NT2/D1 (cell line): Measurements from ENCODE around the gene ATG2A.
A peak's percentile ranks its signal among the peaks of the same experiment; 100 is the strongest.

Experiments used
- DNase-seq: peaks from one replicate; pipeline ENCODE4 v3.0.0-alpha.2; 2011; ENCODE audit warnings: low read depth, low spot score
- H3K27me3 ChIP-seq: 2 replicates; pipeline ENCODE4 v1.6.0; 2011; ENCODE audit warnings: mild to moderate bottlenecking; ENCODE audit not compliant: insufficient read length, insufficient read depth
- H3K36me3 ChIP-seq: 2 replicates; pipeline ENCODE4 v1.6.1; 2011; ENCODE audit warnings: mild to moderate bottlenecking, low read length, mixed read lengths; ENCODE audit not compliant: insufficient read depth, insufficient read length
- H3K4me1 ChIP-seq: 2 replicates; pipeline ENCODE4 v1.5.1; 2011; ENCODE audit not compliant: insufficient read depth, insufficient read length
- H3K4me3 ChIP-seq: 2 replicates; pipeline ENCODE4 v1.5.1; 2011; ENCODE audit warnings: low read depth; ENCODE audit not compliant: insufficient read length
- H3K9ac ChIP-seq: 2 replicates; pipeline ENCODE4 v1.6.0; 2011; ENCODE audit warnings: low read depth; ENCODE audit not compliant: insufficient read length
- H3K9me3 ChIP-seq: 2 replicates; pipeline ENCODE4 v1.5.1; 2011; ENCODE audit warnings: mild to moderate bottlenecking, low read length; ENCODE audit not compliant: insufficient read depth
- SUZ12 ChIP-seq: IDR thresholded peaks from 2 replicates; pipeline ENCODE4 v1.6.1; 2011; ENCODE audit not compliant: insufficient read length, insufficient read depth; ENCODE audit errors: extremely low read depth
- YY1 ChIP-seq: IDR thresholded peaks from 2 replicates; pipeline ENCODE4 v1.6.1; 2011; ENCODE audit not compliant: insufficient read length, insufficient read depth
- ZNF274 ChIP-seq: IDR thresholded peaks from 2 replicates; pipeline ENCODE4 v1.6.1; 2011; ENCODE audit warnings: mild to moderate bottlenecking, low read depth, low read length

The ATG2A gene

DNA sequence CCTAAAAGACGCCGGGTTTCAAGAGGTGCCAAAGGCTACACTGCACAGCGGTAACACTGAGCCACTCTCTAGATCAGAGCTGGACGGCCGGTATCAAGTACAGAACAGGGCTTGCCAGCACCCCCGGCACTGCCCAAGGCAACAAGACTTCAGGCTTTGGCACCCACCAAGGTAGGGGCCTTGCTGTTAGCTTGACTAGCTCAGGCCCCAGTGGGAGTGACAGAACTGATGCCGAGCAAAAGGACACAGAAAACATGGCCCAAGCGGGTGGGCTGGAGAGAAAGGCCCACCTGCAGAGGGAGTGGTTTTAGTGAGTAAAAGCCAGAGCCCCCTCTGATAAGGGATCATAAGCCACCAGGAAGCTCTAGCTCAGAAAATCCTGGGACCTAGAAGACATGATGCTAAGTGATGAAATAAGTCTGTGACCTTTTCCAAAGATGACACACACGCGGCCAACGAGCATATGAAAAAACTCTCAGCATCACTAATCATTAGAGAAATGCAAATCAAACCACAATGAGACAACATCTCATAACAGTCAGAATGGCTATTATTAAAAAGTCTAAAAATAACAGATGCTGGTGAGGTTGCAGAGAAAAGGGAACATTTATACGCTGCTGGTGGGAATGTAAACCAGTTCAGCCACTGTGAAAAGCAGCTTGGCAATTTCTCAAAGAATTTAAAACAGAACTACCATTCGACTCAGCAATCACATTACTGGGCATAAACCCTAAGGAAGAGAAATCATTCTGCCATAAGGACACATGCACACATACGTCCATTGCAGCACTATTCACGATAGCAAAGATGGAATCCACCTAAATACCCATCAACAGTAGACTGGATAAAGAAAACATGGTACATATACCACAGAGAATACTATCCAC is 51.5 kb downstream of the ATG2A start:
- TF ChIP-seq YY1: no peak
- no peaks in the 10 kb centered on the region for H3K9me3 ChIP-seq
- peak overlapping the region; percentile 39 for H3K9ac ChIP-seq
- no peak overlapping the region for H3K4me3 ChIP-seq
- no peaks in the 10 kb centered on the region for H3K27me3 ChIP-seq
- no peak for DNase-seq
- peaks cover 36% of the 10 kb centered on the region for H3K4me1 ChIP-seq
- H3K36me3 ChIP-seq: peaks cover 39% of the 10 kb centered on the region

DNA sequence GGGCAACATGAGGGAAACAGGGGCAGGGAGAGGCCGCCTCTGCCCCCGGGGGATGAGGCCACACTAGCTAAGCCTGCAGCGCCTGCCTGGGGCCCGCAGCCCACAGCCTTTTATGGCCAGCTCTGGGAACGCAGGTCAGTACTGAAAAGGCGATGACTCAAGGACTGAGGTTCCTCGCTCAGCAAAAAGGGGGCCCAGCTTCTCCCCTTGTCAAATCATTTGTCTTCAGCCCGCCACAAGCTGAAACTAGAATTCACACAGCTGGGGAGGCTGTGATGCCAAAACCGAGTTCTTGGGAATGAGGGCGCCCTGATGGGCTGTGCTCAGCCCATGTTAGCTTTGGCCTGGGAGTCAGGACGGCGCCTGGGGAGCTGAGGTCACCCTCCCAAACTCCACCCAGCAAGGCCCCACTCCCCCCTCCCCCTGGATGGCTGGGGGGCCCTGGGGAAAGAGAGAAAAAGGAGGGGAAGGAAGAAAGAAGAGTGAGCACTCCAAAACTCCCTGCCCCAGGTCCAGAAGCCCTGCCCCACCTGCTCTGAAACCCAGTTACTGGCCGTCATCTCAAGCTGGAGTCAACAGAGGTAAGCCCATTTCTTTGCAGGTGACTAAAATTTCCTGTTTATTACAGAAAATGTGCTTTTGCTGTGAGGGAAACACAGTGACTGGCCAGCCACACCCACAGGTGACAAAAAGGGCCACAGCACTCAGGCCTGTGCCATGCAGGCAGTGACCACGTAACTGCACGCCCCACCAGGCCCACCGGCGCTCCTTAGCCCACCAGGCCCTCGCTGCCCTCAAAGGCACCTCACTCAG is 52.3 kb downstream of the ATG2A start:
- no peak for DNase-seq
- no peaks in the 10 kb centered on the region for H3K9me3 ChIP-seq
- H3K4me3 ChIP-seq: no peak overlapping the region
- TF ChIP-seq ZNF274 (no peak), SUZ12 (no peak), YY1 (no peak)
- peaks cover 37% of the 10 kb centered on the region for H3K36me3 ChIP-seq
- H3K4me1 ChIP-seq: peaks cover 28% of the 10 kb centered on the region
- H3K9ac ChIP-seq: peak overlapping the region; percentile 62
- H3K27me3 ChIP-seq: no peaks in the 10 kb centered on the region

DNA sequence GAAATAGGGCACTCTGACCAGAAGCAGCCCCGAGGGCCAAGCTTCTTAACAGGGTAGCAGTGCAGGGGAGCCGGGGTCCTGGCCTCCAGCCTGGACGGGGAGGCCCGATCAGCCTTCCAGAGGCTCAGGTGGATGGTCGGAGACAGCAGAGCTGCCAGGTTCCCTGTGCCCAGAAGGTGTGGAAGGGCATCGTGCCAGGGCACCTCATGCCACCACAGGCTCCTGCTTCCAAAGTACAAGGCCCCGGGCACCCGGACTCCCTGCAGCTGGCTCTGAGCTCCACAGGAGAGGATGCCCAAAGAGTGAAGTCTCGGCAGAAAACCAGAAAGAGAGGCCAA is 52.9 kb downstream of the ATG2A start:
- H3K27me3 ChIP-seq: no peaks in the 10 kb centered on the region
- no peaks in the 10 kb centered on the region for H3K9me3 ChIP-seq
- TF ChIP-seq YY1: no peak
- TF ChIP-seq SUZ12: no peak
- TF ChIP-seq ZNF274: no peak
- peaks cover 38% of the 10 kb centered on the region for H3K36me3 ChIP-seq
- peak overlapping the region; percentile 62 for H3K9ac ChIP-seq
- no peak for DNase-seq
- no peak overlapping the region for H3K4me3 ChIP-seq
- peaks cover 25% of the 10 kb centered on the region for H3K4me1 ChIP-seq

- Histone ChIP-seq H3K27me3 (no peaks in the 10 kb centered on the region), H3K9ac (peak overlapping the region; percentile 46), H3K4me3 (no peak overlapping the region), H3K4me1 (peaks cover 24% of the 10 kb centered on the region), H3K9me3 (no peaks in the 10 kb centered on the region), H3K36me3 (peaks cover 38% of the 10 kb centered on the region)
- no peak for TF ChIP-seq ZNF274
- TF ChIP-seq YY1: no peak
- no peak for TF ChIP-seq SUZ12
- no peak for DNase-seq
Observed at GRCh38 chr11:64863391-64864060, 53.5 kb downstream of the ATG2A start.

DNA sequence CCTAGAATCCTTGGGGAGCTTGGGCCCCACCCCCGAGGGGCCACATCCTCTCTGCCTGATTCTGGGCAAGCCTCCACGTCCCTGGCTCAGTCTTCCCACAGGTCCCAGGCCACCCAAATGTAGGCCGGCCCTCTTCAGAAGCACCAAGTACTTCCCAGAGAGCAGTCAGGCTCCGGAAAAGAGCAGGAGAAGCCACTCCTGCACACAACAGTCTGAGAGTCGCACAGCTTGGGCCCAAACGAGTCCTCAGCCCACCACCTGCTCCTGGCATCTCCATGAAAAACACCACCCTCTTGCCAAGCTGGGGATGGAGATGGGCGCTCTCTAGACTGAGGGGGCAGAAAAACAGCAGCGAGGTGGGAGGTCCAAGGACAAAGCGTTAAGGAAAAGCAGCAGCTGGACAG is 54.0 kb downstream of the ATG2A start:
- Histone ChIP-seq H3K9ac (peak overlapping the region; percentile 46), H3K36me3 (peaks cover 37% of the 10 kb centered on the region), H3K4me3 (no peak overlapping the region), H3K4me1 (peaks cover 24% of the 10 kb centered on the region), H3K9me3 (no peaks in the 10 kb centered on the region), H3K27me3 (no peaks in the 10 kb centered on the region)
- no peak for DNase-seq
- TF ChIP-seq SUZ12 (no peak), YY1 (no peak), ZNF274 (no peak)

- Histone ChIP-seq H3K27me3 (no peaks in the 10 kb centered on the region), H3K4me3 (no peak overlapping the region), H3K9me3 (no peaks in the 10 kb centered on the region), H3K36me3 (peaks cover 43% of the 10 kb centered on the region), H3K4me1 (peaks cover 33% of the 10 kb centered on the region), H3K9ac (no peak overlapping the region)
- TF ChIP-seq SUZ12: no peak
- no peak for TF ChIP-seq ZNF274
- no peak for TF ChIP-seq YY1
- DNase-seq: no peak
Observed at GRCh38 chr11:64861227-64861975, 55.6 kb downstream of the ATG2A start.
